ENCODE results near the gene DDIT3. TPM values are rescaled to one million over a fixed set of nuclear protein-coding genes. Genes with fewer than 3 reads are reported as not detected.
A peak's percentile ranks its signal among the peaks of the same experiment; 100 is the strongest.

Gene DDIT3, protein sequence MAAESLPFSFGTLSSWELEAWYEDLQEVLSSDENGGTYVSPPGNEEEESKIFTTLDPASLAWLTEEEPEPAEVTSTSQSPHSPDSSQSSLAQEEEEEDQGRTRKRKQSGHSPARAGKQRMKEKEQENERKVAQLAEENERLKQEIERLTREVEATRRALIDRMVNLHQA
- 24.0 and 25.8 TPM in 2 replicates for polyA plus RNA-seq
- polyA minus RNA-seq, result 11.8 and 13.6 TPM in 2 replicates

DNA sequence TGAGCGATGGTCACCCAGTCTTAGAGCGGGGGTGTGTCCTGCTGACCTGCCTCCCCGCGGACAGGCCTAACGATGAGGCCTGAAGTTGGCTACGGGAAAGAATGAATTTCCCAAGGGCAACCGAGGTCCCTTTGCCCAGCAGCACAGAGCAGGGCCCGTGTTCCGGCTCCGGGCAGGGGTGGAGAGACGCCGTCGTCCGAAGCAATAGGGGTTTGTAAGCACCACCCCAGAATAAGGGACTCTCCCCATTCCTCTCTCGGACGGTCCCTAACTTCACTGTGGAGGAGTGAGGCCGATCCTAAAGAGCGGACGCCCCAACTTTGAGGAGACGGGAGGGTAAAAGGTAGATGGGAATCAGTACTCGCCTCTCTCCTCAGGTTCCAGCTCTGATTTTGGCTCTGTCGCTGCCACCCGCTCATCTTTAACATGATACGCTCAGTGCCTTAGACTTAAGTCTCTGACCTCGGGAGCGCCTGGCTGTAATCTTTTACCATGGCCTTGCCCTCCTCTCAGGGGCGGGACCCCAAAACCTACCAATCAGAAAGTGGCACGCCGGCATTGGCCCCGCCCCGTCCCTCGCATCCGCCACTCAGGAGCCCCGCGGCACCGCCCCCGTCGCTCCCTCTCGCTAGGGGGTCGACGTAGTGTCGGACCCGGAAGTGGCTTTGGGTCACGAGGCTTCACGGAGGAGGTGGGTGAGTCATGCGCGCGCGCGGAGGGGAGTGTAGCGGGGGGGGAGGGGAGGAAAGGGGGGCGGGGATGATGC, at the start of gene DDIT3:
TSS of gene DDIT3 (minus strand) at position 462 of the 766 bp plus-strand sequence. CDS start 3,108 bp downstream, outside the sequence.
- Histone ChIP-seq H3K79me2 (replicated peaks; ENCODE audit: insufficient read depth, low read length) (peaks cover 22% of the 10 kb centered on the region), H3K4me3 (ENCODE audit: low read length) (peak within 1 kb of the TSS; percentile 86), H3K4me2 (ENCODE audit: low read length) (peak within 1 kb of the TSS; percentile 99), H3K9me3 (ENCODE audit: low read length) (no peaks in the 10 kb centered on the region), H2AFZ (ENCODE audit: low read depth, low read length) (peak within 1 kb of the TSS; percentile 38), H3F3A (ENCODE audit: insufficient read depth, low read length, poor library complexity, severe bottlenecking) (peaks cover 4% of the 10 kb centered on the region), H3K27ac (ENCODE audit: low read length) (peak within 1 kb of the TSS; percentile 93), H4K20me1 (ENCODE audit: insufficient read depth) (no peaks in the 10 kb centered on the region), H3K9me2 (ENCODE audit: insufficient read depth, low read length) (no peaks in the 10 kb centered on the region), H3K36me3 (ENCODE audit: insufficient read depth, low read length) (no peaks in the 10 kb centered on the region), H3K9ac (ENCODE audit: low read length) (peak within 1 kb of the TSS; percentile 87), H3K27me3 (ENCODE audit: insufficient read depth, low read depth, low read length) (no peaks in the 10 kb centered on the region)
- no peak for TF ChIP-seq EZH2 (IDR thresholded peaks at IDR 0.05; ENCODE audit: borderline replicate concordance, insufficient read depth, low read length, poor library complexity, severe bottlenecking)
- TF ChIP-seq POLR2AphosphoS5 (IDR thresholded peaks at IDR 0.05), result peak; percentile 90
- TF ChIP-seq, protein P1, sequence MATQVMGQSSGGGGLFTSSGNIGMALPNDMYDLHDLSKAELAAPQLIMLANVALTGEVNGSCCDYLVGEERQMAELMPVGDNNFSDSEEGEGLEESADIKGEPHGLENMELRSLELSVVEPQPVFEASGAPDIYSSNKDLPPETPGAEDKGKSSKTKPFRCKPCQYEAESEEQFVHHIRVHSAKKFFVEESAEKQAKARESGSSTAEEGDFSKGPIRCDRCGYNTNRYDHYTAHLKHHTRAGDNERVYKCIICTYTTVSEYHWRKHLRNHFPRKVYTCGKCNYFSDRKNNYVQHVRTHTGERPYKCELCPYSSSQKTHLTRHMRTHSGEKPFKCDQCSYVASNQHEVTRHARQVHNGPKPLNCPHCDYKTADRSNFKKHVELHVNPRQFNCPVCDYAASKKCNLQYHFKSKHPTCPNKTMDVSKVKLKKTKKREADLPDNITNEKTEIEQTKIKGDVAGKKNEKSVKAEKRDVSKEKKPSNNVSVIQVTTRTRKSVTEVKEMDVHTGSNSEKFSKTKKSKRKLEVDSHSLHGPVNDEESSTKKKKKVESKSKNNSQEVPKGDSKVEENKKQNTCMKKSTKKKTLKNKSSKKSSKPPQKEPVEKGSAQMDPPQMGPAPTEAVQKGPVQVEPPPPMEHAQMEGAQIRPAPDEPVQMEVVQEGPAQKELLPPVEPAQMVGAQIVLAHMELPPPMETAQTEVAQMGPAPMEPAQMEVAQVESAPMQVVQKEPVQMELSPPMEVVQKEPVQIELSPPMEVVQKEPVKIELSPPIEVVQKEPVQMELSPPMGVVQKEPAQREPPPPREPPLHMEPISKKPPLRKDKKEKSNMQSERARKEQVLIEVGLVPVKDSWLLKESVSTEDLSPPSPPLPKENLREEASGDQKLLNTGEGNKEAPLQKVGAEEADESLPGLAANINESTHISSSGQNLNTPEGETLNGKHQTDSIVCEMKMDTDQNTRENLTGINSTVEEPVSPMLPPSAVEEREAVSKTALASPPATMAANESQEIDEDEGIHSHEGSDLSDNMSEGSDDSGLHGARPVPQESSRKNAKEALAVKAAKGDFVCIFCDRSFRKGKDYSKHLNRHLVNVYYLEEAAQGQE (IDR thresholded peaks at IDR 0.05; ENCODE audit: borderline replicate concordance), result peak; percentile 69
- TF ChIP-seq EP300 (conservative IDR thresholded peaks at IDR 0.05; ENCODE audit: poor library complexity, severe bottlenecking), result no peak
- TF ChIP-seq TAF1 (IDR thresholded peaks at IDR 0.05; ENCODE audit: low read depth), result peak; percentile 47
- TF ChIP-seq RAD21 (conservative IDR thresholded peaks at IDR 0.05), result no peak
- TF ChIP-seq MXI1 (conservative IDR thresholded peaks at IDR 0.05; ENCODE audit: poor library complexity, severe bottlenecking), result peak; percentile 46
- TF ChIP-seq CTCF (IDR thresholded peaks at IDR 0.05; ENCODE audit: poor library complexity, severe bottlenecking), result no peak
- peak; percentile 16 for TF ChIP-seq SMC3 (conservative IDR thresholded peaks at IDR 0.05; ENCODE audit: poor library complexity)

DNA sequence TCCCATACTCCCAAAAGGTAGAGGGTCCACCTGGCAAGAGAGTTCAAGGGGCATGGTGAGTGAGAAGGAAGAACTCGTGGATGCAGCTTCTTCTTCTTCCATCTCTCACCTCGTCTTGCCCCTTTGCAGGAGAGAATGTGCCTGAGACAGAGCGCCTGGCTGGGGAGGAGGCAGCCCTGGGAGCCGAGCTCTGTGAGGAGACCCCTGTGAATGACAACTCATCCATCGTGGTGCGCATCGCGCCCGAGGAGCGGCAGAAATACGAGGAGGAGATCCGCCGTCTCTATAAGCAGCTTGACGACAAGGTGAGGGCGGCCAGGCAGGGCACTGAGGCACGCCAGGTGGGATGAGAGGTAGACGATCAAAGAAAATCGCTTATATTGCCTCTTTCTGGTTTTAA, 49.5 kb upstream of the DDIT3 start:
- H3K9ac ChIP-seq (ENCODE audit: low read length), result no peak overlapping the region
- no peaks in the 10 kb centered on the region for H3K9me3 ChIP-seq (ENCODE audit: low read length)
- H4K20me1 ChIP-seq (ENCODE audit: insufficient read depth), result no peaks in the 10 kb centered on the region
- no peak overlapping the region for H2AFZ ChIP-seq (ENCODE audit: low read depth, low read length)
- H3K36me3 ChIP-seq (ENCODE audit: insufficient read depth, low read length), result peaks cover 9% of the 10 kb centered on the region
- no peak overlapping the region for H3K4me3 ChIP-seq (ENCODE audit: low read length)
- no peaks in the 10 kb centered on the region for H3K27me3 ChIP-seq (ENCODE audit: insufficient read depth, low read depth, low read length)
- no peaks in the 10 kb centered on the region for H3K9me2 ChIP-seq (ENCODE audit: insufficient read depth, low read length)
- H3K27ac ChIP-seq (ENCODE audit: low read length), result no peak overlapping the region
- H3K79me2 ChIP-seq (replicated peaks; ENCODE audit: insufficient read depth, low read length), result no peaks in the 10 kb centered on the region
- H3F3A ChIP-seq (ENCODE audit: insufficient read depth, low read length, poor library complexity, severe bottlenecking), result no peaks in the 10 kb centered on the region
- no peak for TF ChIP-seq POLR2AphosphoS5 (IDR thresholded peaks at IDR 0.05)
- TF ChIP-seq RAD21 (conservative IDR thresholded peaks at IDR 0.05), result no peak
- no peak for TF ChIP-seq SMC3 (conservative IDR thresholded peaks at IDR 0.05; ENCODE audit: poor library complexity)
- TF ChIP-seq EP300 (conservative IDR thresholded peaks at IDR 0.05; ENCODE audit: poor library complexity, severe bottlenecking), result no peak
- TF ChIP-seq TAF1 (IDR thresholded peaks at IDR 0.05; ENCODE audit: low read depth), result no peak
- TF ChIP-seq CTCF (IDR thresholded peaks at IDR 0.05; ENCODE audit: poor library complexity, severe bottlenecking), result no peak
- no peak for TF ChIP-seq EZH2 (IDR thresholded peaks at IDR 0.05; ENCODE audit: borderline replicate concordance, insufficient read depth, low read length, poor library complexity, severe bottlenecking)
- TF ChIP-seq, protein P1 (IDR thresholded peaks at IDR 0.05; ENCODE audit: borderline replicate concordance), result no peak
- TF ChIP-seq MXI1 (conservative IDR thresholded peaks at IDR 0.05; ENCODE audit: poor library complexity, severe bottlenecking), result no peak
- H3K4me2 ChIP-seq (ENCODE audit: low read length), result no peak overlapping the region
